HEK293 (cell line): ENCODE data around the gene MDM4.

ENCODE experiments used
- BCL11A ChIP-seq: fragments of 450-650 bp; formaldehyde crosslinking; IDR thresholded peaks from 2 replicates; pipeline ENCODE4 v1.5.1; 2016; ENCODE audit warnings: low read depth, missing biosample characterization, missing genetic modification characterization
- GLI4 ChIP-seq: fragments of 450-650 bp; formaldehyde crosslinking; IDR thresholded peaks from 2 replicates; pipeline ENCODE4 v1.5.1; 2016; ENCODE audit warnings: missing biosample characterization, missing genetic modification characterization
- HOXD13 ChIP-seq: sonication (generic); formaldehyde crosslinking; IDR thresholded peaks from 2 replicates; pipeline ENCODE4 v1.8.0; 2022; ENCODE audit warnings: missing genetic modification reagents, borderline replicate concordance
- KLF10 ChIP-seq: fragments of 450-650 bp; IDR thresholded peaks from 2 replicates; pipeline ENCODE4 v1.5.1; 2018; ENCODE audit warnings: missing biosample characterization, mild to moderate bottlenecking, missing genetic modification characterization
- OSR2 ChIP-seq: fragments of 450-650 bp; formaldehyde crosslinking; IDR thresholded peaks from 2 replicates; pipeline ENCODE4 v1.5.1; 2016; ENCODE audit warnings: missing biosample characterization, missing genetic modification characterization
- REPIN1 ChIP-seq: fragments of 450-650 bp; formaldehyde crosslinking; IDR thresholded peaks from 2 replicates; pipeline ENCODE4 v1.5.1; 2017; ENCODE audit warnings: missing biosample characterization, missing genetic modification characterization, low read depth
- SP2 ChIP-seq: fragments of 450-650 bp; formaldehyde crosslinking; IDR thresholded peaks from 2 replicates; pipeline ENCODE4 v1.5.1; 2016; ENCODE audit warnings: missing biosample characterization, missing genetic modification characterization
- ZBTB17 ChIP-seq: fragments of 450-650 bp; formaldehyde crosslinking; IDR thresholded peaks from 2 replicates; pipeline ENCODE4 v1.5.1; 2016; ENCODE audit warnings: missing biosample characterization, missing genetic modification characterization
- ZNF133 ChIP-seq: fragments of 450-650 bp; formaldehyde crosslinking; IDR thresholded peaks from 2 replicates; pipeline ENCODE4 v1.5.1; 2016; ENCODE audit warnings: missing biosample characterization, missing genetic modification characterization
- ZNF157 ChIP-seq: fragments of 450-650 bp; formaldehyde crosslinking; IDR thresholded peaks from 2 replicates; pipeline ENCODE4 v1.5.1; 2016; ENCODE audit warnings: missing biosample characterization, missing genetic modification characterization
- ZNF184 ChIP-seq: fragments of 450-650 bp; IDR thresholded peaks from 2 replicates; pipeline ENCODE4 v1.5.1; 2018; ENCODE audit warnings: missing biosample characterization, mild to moderate bottlenecking, missing genetic modification characterization
- ZNF202 ChIP-seq: fragments of 450-650 bp; formaldehyde crosslinking; IDR thresholded peaks from 2 replicates; pipeline ENCODE4 v1.5.1; 2016; ENCODE audit warnings: missing biosample characterization, missing genetic modification characterization, borderline replicate concordance
- ZNF211 ChIP-seq: fragments of 450-650 bp; formaldehyde crosslinking; IDR thresholded peaks from 2 replicates; pipeline ENCODE4 v1.5.1; 2016; ENCODE audit warnings: low read depth, missing biosample characterization, missing genetic modification characterization
- ZNF302 ChIP-seq: fragments of 450-650 bp; formaldehyde crosslinking; IDR thresholded peaks from 2 replicates; pipeline ENCODE4 v1.5.1; 2016; ENCODE audit warnings: missing biosample characterization, missing genetic modification characterization, low read depth
- ZNF324 ChIP-seq: fragments of 450-650 bp; formaldehyde crosslinking; IDR thresholded peaks from 2 replicates; pipeline ENCODE4 v1.5.1; 2016; ENCODE audit warnings: missing biosample characterization, missing genetic modification characterization
- ZNF335 ChIP-seq: fragments of 450-650 bp; formaldehyde crosslinking; conservative IDR thresholded peaks from 2 replicates; pipeline ENCODE4 v1.5.1; 2016; ENCODE audit warnings: missing biosample characterization, missing genetic modification characterization
- ZNF394 ChIP-seq: fragments of 450-650 bp; formaldehyde crosslinking; IDR thresholded peaks from 2 replicates; pipeline ENCODE4 v1.5.1; 2016; ENCODE audit warnings: missing biosample characterization, missing genetic modification characterization, mild to moderate bottlenecking, moderate library complexity, borderline replicate concordance
- ZNF426 ChIP-seq: fragments of 450-650 bp; formaldehyde crosslinking; IDR thresholded peaks from 2 replicates; pipeline ENCODE4 v1.5.1; 2017; ENCODE audit warnings: missing biosample characterization, missing genetic modification characterization, mild to moderate bottlenecking, inconsistent platforms, moderate library complexity
- ZNF48 ChIP-seq: fragments of 450-650 bp; formaldehyde crosslinking; IDR thresholded peaks from 2 replicates; pipeline ENCODE4 v1.5.1; 2016; ENCODE audit warnings: missing biosample characterization, missing genetic modification characterization
- ZNF501 ChIP-seq: fragments of 450-650 bp; formaldehyde crosslinking; IDR thresholded peaks from 2 replicates; pipeline ENCODE4 v1.5.1; 2016; ENCODE audit warnings: missing biosample characterization, missing genetic modification characterization
- ZNF521 ChIP-seq: fragments of 450-650 bp; formaldehyde crosslinking; IDR thresholded peaks from 2 replicates; pipeline ENCODE4 v1.5.1; 2017; ENCODE audit warnings: missing biosample characterization, mild to moderate bottlenecking, missing genetic modification characterization
- ZNF529 ChIP-seq: fragments of 450-650 bp; formaldehyde crosslinking; IDR thresholded peaks from 2 replicates; pipeline ENCODE4 v1.5.1; 2017; ENCODE audit warnings: missing genetic modification characterization, missing biosample characterization; ENCODE audit not compliant: insufficient replicate concordance
- ZNF600 ChIP-seq: fragments of 450-650 bp; formaldehyde crosslinking; IDR thresholded peaks from 2 replicates; pipeline ENCODE4 v1.5.1; 2016; ENCODE audit warnings: missing biosample characterization, missing genetic modification characterization
- ZNF624 ChIP-seq: fragments of 450-650 bp; formaldehyde crosslinking; IDR thresholded peaks from 2 replicates; pipeline ENCODE4 v1.5.1; 2017; ENCODE audit warnings: missing biosample characterization, missing genetic modification characterization
- ZNF654 ChIP-seq: fragments of 450-650 bp; formaldehyde crosslinking; IDR thresholded peaks from 2 replicates; pipeline ENCODE4 v1.5.1; 2016; ENCODE audit warnings: low read depth, missing biosample characterization, missing genetic modification characterization
- ZNF658 ChIP-seq: fragments of 450-650 bp; formaldehyde crosslinking; IDR thresholded peaks from 2 replicates; pipeline ENCODE4; 2016; ENCODE audit warnings: missing biosample characterization, missing genetic modification characterization
- ZNF707 ChIP-seq: fragments of 450-650 bp; formaldehyde crosslinking; IDR thresholded peaks from 2 replicates; pipeline ENCODE4 v1.5.1; 2016; ENCODE audit warnings: missing biosample characterization, missing genetic modification characterization
- ZNF791 ChIP-seq: fragments of 450-650 bp; formaldehyde crosslinking; IDR thresholded peaks from 2 replicates; pipeline ENCODE4 v1.5.1; 2016; ENCODE audit warnings: missing biosample characterization, missing genetic modification characterization
- TF ChIP-seq, protein P1 (sequence below): fragments of 450-650 bp; formaldehyde crosslinking; IDR thresholded peaks from 2 replicates; pipeline ENCODE4 v1.5.0; 2017; ENCODE audit warnings: missing biosample characterization, missing genetic modification characterization, borderline replicate concordance
- TF ChIP-seq, protein P2 (sequence below): fragments of 450-650 bp; formaldehyde crosslinking; IDR thresholded peaks from 2 replicates; pipeline ENCODE4 v1.5.1; 2016; ENCODE audit warnings: missing biosample characterization, missing genetic modification characterization
- TF ChIP-seq, protein P3 (sequence below): fragments of 450-650 bp; formaldehyde crosslinking; IDR thresholded peaks from 2 replicates; pipeline ENCODE4 v1.5.1; 2016; ENCODE audit warnings: missing biosample characterization, missing genetic modification characterization
- TF ChIP-seq, protein P4 (sequence below): fragments of 450-650 bp; formaldehyde crosslinking; IDR thresholded peaks from 2 replicates; pipeline ENCODE4 v1.5.1; 2017; ENCODE audit warnings: missing biosample characterization, missing genetic modification characterization
- TF ChIP-seq, protein P5 (sequence below): fragments of 450-650 bp; formaldehyde crosslinking; IDR thresholded peaks from 2 replicates; pipeline ENCODE4 v1.5.1; 2016; ENCODE audit warnings: missing biosample characterization, missing genetic modification characterization

Gene MDM4

DNA sequence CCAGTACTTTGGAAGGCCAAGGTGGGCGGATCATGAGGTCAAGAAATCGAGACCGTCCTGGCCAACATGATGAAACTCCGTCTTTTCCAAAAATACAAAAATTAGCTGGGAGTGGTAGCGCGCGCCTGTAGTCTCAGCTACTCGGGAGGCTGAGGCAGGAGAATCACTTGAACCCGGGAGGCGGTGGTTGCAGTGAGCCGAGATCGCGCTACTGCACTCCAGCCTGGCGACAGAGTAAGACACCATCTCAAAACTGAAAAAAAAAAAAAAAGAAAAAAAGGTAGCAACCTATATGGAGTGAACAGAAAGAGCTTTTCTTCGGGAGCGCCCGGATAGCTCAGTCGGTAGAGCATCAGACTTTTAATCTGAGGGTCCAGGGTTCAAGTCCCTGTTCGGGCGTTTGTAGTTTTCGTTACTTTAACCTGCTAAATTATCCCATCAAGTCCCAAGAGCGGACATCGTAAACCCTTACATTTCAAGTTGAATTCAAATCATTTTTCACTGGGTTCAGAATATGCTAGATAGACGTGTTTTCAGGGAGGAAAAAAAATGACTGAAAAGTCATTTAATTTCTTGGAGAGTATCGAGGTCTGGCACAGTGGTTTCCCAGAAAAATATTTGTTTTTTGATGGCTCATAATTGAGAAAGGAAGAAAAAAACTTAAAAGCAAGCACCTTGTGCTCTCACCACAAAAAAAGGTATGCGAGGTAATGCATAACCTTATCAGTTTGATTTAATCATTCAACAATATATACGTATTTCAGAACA is 9.8 kb upstream of the MDM4 start (continued):
- TF ChIP-seq, protein P1, sequence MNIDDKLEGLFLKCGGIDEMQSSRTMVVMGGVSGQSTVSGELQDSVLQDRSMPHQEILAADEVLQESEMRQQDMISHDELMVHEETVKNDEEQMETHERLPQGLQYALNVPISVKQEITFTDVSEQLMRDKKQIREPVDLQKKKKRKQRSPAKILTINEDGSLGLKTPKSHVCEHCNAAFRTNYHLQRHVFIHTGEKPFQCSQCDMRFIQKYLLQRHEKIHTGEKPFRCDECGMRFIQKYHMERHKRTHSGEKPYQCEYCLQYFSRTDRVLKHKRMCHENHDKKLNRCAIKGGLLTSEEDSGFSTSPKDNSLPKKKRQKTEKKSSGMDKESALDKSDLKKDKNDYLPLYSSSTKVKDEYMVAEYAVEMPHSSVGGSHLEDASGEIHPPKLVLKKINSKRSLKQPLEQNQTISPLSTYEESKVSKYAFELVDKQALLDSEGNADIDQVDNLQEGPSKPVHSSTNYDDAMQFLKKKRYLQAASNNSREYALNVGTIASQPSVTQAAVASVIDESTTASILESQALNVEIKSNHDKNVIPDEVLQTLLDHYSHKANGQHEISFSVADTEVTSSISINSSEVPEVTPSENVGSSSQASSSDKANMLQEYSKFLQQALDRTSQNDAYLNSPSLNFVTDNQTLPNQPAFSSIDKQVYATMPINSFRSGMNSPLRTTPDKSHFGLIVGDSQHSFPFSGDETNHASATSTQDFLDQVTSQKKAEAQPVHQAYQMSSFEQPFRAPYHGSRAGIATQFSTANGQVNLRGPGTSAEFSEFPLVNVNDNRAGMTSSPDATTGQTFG: no peak
- TF ChIP-seq REPIN1 (tag by site-specific recombination) (no peak), OSR2 (tag by site-specific recombination) (peak; percentile 56), ZNF529 (tag by site-specific recombination) (no peak), ZNF157 (tag by site-specific recombination) (no peak), ZNF184 (tag by site-specific recombination) (peak; percentile 71), ZNF654 (tag by site-specific recombination) (peak; percentile 32), ZNF302 (tag by site-specific recombination) (no peak), ZNF202 (tag by site-specific recombination) (no peak), ZNF521 (tag by site-specific recombination) (no peak), ZNF426 (tag by site-specific recombination) (no peak), ZNF791 (tag by site-specific recombination) (no peak), ZNF335 (tag by site-specific recombination) (peak; percentile 99), ZNF600 (no peak; the same call in none of the 2 replicates), SP2 (no peak), KLF10 (tag by site-specific recombination) (peak; percentile 55), ZNF394 (tag by site-specific recombination) (peak; percentile 49; the same call in 1 of the 2 replicates), ZNF211 (tag by site-specific recombination) (no peak), ZNF501 (tag by site-specific recombination) (no peak; the same call in 1 of the 2 replicates), HOXD13 (CRISPR knock-in tag) (no peak), ZNF624 (no peak; the same call in 1 of the 2 replicates), ZNF133 (no peak), ZNF48 (tag by site-specific recombination) (no peak), ZNF324 (tag by site-specific recombination) (peak; percentile 80), ZNF658 (tag by site-specific recombination) (no peak), ZBTB17 (tag by site-specific recombination) (peak; percentile 92), GLI4 (tag by site-specific recombination) (no peak), BCL11A (tag by site-specific recombination) (no peak), ZNF707 (tag by site-specific recombination) (no peak)
- TF ChIP-seq, protein P2, sequence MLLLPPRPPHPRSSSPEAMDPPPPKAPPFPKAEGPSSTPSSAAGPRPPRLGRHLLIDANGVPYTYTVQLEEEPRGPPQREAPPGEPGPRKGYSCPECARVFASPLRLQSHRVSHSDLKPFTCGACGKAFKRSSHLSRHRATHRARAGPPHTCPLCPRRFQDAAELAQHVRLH (tag by site-specific recombination): peak; percentile 91
- TF ChIP-seq, protein P3, sequence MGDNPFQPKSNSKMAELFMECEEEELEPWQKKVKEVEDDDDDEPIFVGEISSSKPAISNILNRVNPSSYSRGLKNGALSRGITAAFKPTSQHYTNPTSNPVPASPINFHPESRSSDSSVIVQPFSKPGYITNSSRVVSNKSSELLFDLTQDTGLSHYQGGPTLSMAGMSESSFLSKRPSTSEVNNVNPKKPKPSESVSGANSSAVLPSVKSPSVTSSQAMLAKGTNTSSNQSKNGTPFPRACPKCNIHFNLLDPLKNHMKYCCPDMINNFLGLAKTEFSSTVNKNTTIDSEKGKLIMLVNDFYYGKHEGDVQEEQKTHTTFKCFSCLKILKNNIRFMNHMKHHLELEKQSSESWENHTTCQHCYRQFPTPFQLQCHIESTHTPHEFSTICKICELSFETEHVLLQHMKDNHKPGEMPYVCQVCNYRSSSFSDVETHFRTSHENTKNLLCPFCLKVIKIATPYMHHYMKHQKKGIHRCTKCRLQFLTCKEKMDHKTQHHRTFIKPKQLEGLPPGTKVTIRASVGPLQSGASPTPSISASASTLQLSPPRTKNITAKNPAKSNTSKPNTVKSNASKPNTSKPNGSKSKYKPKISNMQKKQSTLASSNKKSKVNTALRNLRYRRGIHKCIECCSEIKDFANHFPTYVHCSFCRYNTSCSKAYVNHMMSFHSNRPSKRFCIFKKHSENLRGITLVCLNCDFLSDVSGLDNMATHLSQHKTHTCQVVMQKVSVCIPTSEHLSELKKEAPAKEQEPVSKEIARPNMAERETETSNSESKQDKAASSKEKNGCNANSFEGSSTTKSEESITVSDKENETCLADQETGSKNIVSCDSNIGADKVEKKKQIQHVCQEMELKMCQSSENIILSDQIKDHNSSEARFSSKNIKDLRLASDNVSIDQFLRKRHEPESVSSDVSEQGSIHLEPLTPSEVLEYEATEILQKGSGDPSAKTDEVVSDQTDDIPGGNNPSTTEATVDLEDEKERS (tag by site-specific recombination): peak; percentile 31; the same call in 1 of the 2 replicates
- TF ChIP-seq, protein P4, sequence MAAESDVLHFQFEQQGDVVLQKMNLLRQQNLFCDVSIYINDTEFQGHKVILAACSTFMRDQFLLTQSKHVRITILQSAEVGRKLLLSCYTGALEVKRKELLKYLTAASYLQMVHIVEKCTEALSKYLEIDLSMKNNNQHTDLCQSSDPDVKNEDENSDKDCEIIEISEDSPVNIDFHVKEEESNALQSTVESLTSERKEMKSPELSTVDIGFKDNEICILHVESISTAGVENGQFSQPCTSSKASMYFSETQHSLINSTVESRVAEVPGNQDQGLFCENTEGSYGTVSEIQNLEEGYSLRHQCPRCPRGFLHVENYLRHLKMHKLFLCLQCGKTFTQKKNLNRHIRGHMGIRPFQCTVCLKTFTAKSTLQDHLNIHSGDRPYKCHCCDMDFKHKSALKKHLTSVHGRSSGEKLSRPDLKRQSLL (tag by site-specific recombination): peak; percentile 64; the same call in 1 of the 2 replicates
- TF ChIP-seq, protein P5, sequence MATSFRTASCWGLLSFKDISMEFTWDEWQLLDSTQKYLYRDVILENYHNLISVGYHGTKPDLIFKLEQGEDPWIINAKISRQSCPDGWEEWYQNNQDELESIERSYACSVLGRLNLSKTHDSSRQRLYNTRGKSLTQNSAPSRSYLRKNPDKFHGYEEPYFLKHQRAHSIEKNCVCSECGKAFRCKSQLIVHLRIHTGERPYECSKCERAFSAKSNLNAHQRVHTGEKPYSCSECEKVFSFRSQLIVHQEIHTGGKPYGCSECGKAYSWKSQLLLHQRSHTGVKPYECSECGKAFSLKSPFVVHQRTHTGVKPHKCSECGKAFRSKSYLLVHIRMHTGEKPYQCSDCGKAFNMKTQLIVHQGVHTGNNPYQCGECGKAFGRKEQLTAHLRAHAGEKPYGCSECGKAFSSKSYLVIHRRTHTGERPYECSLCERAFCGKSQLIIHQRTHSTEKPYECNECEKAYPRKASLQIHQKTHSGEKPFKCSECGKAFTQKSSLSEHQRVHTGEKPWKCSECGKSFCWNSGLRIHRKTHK (tag by site-specific recombination): no peak
